GM12878 (cell line): ENCODE data around the gene RALGPS2. TPM values are rescaled to one million over a fixed set of nuclear protein-coding genes. Genes with fewer than 3 reads are reported as not detected.

ENCODE experiments used
- FOXM1 ChIP-seq: IDR thresholded peaks from 2 replicates; pipeline ENCODE4 v1.6.1; 2012; ENCODE audit warnings: low read depth, mild to moderate bottlenecking, inconsistent platforms, low read length, moderate library complexity
- HCFC1 ChIP-seq: fragments of 150-350 bp; IDR thresholded peaks from 2 replicates; pipeline ENCODE4 v1.6.1; 2014; ENCODE audit warnings: low read length
- IKZF1 ChIP-seq: fragments of 450-650 bp; conservative IDR thresholded peaks from 2 replicates; pipeline ENCODE4 v1.6.1; 2017; ENCODE audit warnings: antibody characterized with exemption, mild to moderate bottlenecking
- MTA2 ChIP-seq: fragments of 450-650 bp; IDR thresholded peaks from 2 replicates; pipeline ENCODE4 v1.6.1; 2016; ENCODE audit warnings: low read depth, mild to moderate bottlenecking, moderate library complexity
- NFYA ChIP-seq: IDR thresholded peaks from 2 replicates; pipeline ENCODE4 v1.6.1; 2011; ENCODE audit warnings: low read depth, mild to moderate bottlenecking, low read length, improper control_type of control experiment, borderline replicate concordance
- NR2F1 ChIP-seq: fragments of 450-650 bp; conservative IDR thresholded peaks from 2 replicates; pipeline ENCODE4 v1.6.1; 2017; ENCODE audit warnings: mild to moderate bottlenecking
- POLR2A ChIP-seq: IDR thresholded peaks from 2 replicates; pipeline ENCODE4 v1.6.1; 2011; ENCODE audit warnings: low read depth, mild to moderate bottlenecking, low read length
- RAD21 ChIP-seq: IDR thresholded peaks from 2 replicates; pipeline ENCODE4 v1.6.1; 2011; ENCODE audit warnings: mild to moderate bottlenecking, low read depth, low read length, moderate library complexity; ENCODE audit not compliant: insufficient read depth
- RCOR1 ChIP-seq: conservative IDR thresholded peaks from 2 replicates; pipeline ENCODE4 v1.6.1; 2012; ENCODE audit warnings: low read depth, low read length, improper control_type of control experiment
- SMARCA5 ChIP-seq: fragments of 450-650 bp; IDR thresholded peaks from 2 replicates; pipeline ENCODE4 v1.6.1; 2017; ENCODE audit warnings: mild to moderate bottlenecking
- ZNF217 ChIP-seq: fragments of 450-650 bp; IDR thresholded peaks from 2 replicates; pipeline ENCODE4 v1.6.1; 2017; ENCODE audit warnings: antibody characterized with exemption, mild to moderate bottlenecking
- polyA plus RNA-seq, 11 experiments: library from polyadenylated mRNA; depleted of rRNA in 4 of 11; unstranded in 6 of 11; stranded (reverse) in 5 of 11; fragments of >200 nt; fragmentation: Nextera tagmentation in 4 of 11; fragmentation: Illumina TruSeq in 1 of 11; extraction: Ambion mirVana in 4 of 11; extraction: Trizol in 1 of 11; gene quantifications; 1 replicate in 1 of 11; 2 replicates in 10 of 11; pipeline versions ENCODE4 v1.2.1 to v1.2.3, GENCODE V29; 2011 to 2016; ENCODE audit warnings: inconsistent platforms in 2 of 11, missing spikeins in 2 of 11, low read depth in 1 of 11
- total RNA-seq, 4 experiments: library from RNA; depleted of rRNA in 3 of 4; stranded (reverse); fragments of >200 nt in 3 of 4; fragmentation: Illumina TruSeq in 1 of 4; extraction: Trizol in 1 of 4; gene quantifications; 2 replicates each; pipeline versions ENCODE4 v1.2.1 to v1.2.3, GENCODE V29; 2013 to 2021
- TF ChIP-seq, protein P1 (sequence below): IDR thresholded peaks from 2 replicates; pipeline ENCODE4 v1.6.1; 2011; ENCODE audit warnings: mild to moderate bottlenecking, low read depth, low read length, moderate library complexity; ENCODE audit not compliant: insufficient replicate concordance
- TF ChIP-seq, protein P2 (sequence below): fragments of 450-650 bp; formaldehyde crosslinking; IDR thresholded peaks from 2 replicates; pipeline ENCODE4 v1.4.0; 2020; ENCODE audit warnings: mild to moderate bottlenecking, moderate library complexity

The RALGPS2 gene
- total and polyA plus RNA-seq, 10 of the 15 experiments (the other 5 are each of a cell fraction or from before 2014, with no cell fraction given) = 0.08 to 3.7 (median 0.50) TPM

DNA sequence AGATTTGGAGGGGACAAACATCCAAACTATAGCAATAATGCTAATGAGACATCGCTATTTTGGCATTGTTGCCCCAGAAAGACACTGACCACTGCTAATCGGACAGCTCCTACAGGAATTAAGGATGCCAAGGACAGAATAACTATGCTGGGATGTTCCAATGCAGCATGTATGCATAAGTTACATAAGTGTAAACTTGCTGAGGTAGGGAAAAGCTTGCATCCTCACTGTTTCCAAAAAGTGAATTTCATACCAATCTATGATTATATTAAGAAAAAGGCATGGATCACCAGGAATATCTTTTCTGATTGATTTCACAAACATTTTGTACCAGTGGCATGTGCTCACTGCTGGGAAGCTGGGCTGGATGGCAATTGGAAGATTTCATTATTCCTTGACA, 45.8 kb upstream of the RALGPS2 start (continued):
- TF ChIP-seq RAD21 = no peak
- no peak for TF ChIP-seq MTA2
- TF ChIP-seq FOXM1 = no peak
- no peak for TF ChIP-seq RCOR1
- TF ChIP-seq NFYA = no peak
- TF ChIP-seq IKZF1 = no peak
- TF ChIP-seq HCFC1 = no peak
- TF ChIP-seq POLR2A = no peak
- TF ChIP-seq, protein P1, sequence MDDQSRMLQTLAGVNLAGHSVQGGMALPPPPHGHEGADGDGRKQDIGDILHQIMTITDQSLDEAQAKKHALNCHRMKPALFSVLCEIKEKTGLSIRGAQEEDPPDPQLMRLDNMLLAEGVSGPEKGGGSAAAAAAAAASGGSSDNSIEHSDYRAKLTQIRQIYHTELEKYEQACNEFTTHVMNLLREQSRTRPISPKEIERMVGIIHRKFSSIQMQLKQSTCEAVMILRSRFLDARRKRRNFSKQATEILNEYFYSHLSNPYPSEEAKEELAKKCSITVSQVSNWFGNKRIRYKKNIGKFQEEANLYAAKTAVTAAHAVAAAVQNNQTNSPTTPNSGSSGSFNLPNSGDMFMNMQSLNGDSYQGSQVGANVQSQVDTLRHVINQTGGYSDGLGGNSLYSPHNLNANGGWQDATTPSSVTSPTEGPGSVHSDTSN = no peak
- TF ChIP-seq NR2F1 = no peak
- no peak for TF ChIP-seq ZNF217
- TF ChIP-seq SMARCA5 = no peak
- TF ChIP-seq, protein P2, sequence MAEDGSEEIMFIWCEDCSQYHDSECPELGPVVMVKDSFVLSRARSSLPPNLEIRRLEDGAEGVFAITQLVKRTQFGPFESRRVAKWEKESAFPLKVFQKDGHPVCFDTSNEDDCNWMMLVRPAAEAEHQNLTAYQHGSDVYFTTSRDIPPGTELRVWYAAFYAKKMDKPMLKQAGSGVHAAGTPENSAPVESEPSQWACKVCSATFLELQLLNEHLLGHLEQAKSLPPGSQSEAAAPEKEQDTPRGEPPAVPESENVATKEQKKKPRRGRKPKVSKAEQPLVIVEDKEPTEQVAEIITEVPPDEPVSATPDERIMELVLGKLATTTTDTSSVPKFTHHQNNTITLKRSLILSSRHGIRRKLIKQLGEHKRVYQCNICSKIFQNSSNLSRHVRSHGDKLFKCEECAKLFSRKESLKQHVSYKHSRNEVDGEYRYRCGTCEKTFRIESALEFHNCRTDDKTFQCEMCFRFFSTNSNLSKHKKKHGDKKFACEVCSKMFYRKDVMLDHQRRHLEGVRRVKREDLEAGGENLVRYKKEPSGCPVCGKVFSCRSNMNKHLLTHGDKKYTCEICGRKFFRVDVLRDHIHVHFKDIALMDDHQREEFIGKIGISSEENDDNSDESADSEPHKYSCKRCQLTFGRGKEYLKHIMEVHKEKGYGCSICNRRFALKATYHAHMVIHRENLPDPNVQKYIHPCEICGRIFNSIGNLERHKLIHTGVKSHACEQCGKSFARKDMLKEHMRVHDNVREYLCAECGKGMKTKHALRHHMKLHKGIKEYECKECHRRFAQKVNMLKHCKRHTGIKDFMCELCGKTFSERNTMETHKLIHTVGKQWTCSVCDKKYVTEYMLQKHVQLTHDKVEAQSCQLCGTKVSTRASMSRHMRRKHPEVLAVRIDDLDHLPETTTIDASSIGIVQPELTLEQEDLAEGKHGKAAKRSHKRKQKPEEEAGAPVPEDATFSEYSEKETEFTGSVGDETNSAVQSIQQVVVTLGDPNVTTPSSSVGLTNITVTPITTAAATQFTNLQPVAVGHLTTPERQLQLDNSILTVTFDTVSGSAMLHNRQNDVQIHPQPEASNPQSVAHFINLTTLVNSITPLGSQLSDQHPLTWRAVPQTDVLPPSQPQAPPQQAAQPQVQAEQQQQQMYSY (CRISPR knock-in tag) = no peak
- TF ChIP-seq, all 136 proteins: peak for 0
